Ishikawa (cell line): ENCODE measurements around the gene C22orf23.

Source experiments
- CEBPB ChIP-seq: IDR thresholded peaks from 2 replicates; pipeline ENCODE4 v1.6.1; 2012
- CREB1 ChIP-seq: IDR thresholded peaks from 2 replicates; pipeline ENCODE4 v1.6.1; 2012; ENCODE audit warnings: low read depth
- EGR1 ChIP-seq: IDR thresholded peaks from 2 replicates; pipeline ENCODE4 v1.6.1; 2012
- EP300 ChIP-seq: IDR thresholded peaks from 2 replicates; pipeline ENCODE4 v1.6.1; 2012; ENCODE audit warnings: borderline replicate concordance
- FOXM1 ChIP-seq: IDR thresholded peaks from 2 replicates; pipeline ENCODE4 v1.6.1; 2012; ENCODE audit warnings: low read depth, borderline replicate concordance
- MAX ChIP-seq: IDR thresholded peaks from 2 replicates; pipeline ENCODE4 v1.6.1; 2012
- NFIC ChIP-seq: IDR thresholded peaks from 2 replicates; pipeline ENCODE4 v1.6.1; 2012
- RAD21 ChIP-seq: IDR thresholded peaks from 2 replicates; pipeline ENCODE4 v1.6.1; 2012; ENCODE audit warnings: low read depth
- REST ChIP-seq: IDR thresholded peaks from 2 replicates; pipeline ENCODE4 v1.6.1; 2012; ENCODE audit warnings: low read depth, mild to moderate bottlenecking
- TAF1 ChIP-seq: IDR thresholded peaks from 2 replicates; pipeline ENCODE4 v1.6.1; 2012; ENCODE audit warnings: low read depth, mild to moderate bottlenecking
- TCF12 ChIP-seq: IDR thresholded peaks from 2 replicates; pipeline ENCODE4 v1.6.1; 2012; ENCODE audit warnings: low read depth
- TEAD4 ChIP-seq: IDR thresholded peaks from 2 replicates; pipeline ENCODE4 v1.6.1; 2012
- USF1 ChIP-seq: IDR thresholded peaks from 2 replicates; pipeline ENCODE4 v1.6.1; 2012
- YY1 ChIP-seq: IDR thresholded peaks from 2 replicates; pipeline ENCODE4 v1.6.1; 2012; ENCODE audit warnings: low read depth
- ZBTB7A ChIP-seq: IDR thresholded peaks from 2 replicates; pipeline ENCODE4 v1.6.1; 2012; ENCODE audit warnings: low read depth

C22orf23 gene

GRCh38 chr22:37953437-37954179 is at the start of gene C22orf23, which contains the start of gene POLR2F:
Gene C22orf23 (minus strand): TSS chr22:37953601. CDS start chr22:37953149, 452 bp downstream.
Gene POLR2F (plus strand): TSS chr22:37953699. CDS start chr22:37953788, 89 bp downstream.
- TF ChIP-seq EP300 (no peak), ZBTB7A (peak; percentile 15; the same call in 1 of the 2 replicates), MAX (peak; percentile 36; the same call in 1 of the 2 replicates), NFIC (no peak), TAF1 (peak; percentile 93), EGR1 (no peak), RAD21 (no peak), USF1 (0 out of 2 replicates have a peak, but pooled peaks have one; percentile 8), CREB1 (0 out of 2 replicates have a peak, but pooled peaks have one; percentile 39)

GRCh38 chr22:37999640-38000272 is 46.4 kb upstream of the C22orf23 start:
- no peak for TF ChIP-seq EP300
- TF ChIP-seq USF1, result 0 out of 2 replicates have a peak, but pooled peaks have one; percentile 40
- peak; percentile 62 for TF ChIP-seq MAX
- TF ChIP-seq NFIC, result peak; percentile 3; the same call in 1 of the 2 replicates

- TF ChIP-seq NFIC (peak; percentile 4; the same call in 1 of the 2 replicates), TEAD4 (no peak), REST (no peak), ZBTB7A (0 out of 2 replicates have a peak, but pooled peaks have one; percentile 21), MAX (no peak), EP300 (no peak)
These were observed 45.8 kb upstream of the C22orf23 start for GRCh38 chr22:37999236-37999635.

- no peak for TF ChIP-seq EGR1
These were observed 45.1 kb upstream of the C22orf23 start for GRCh38 chr22:37998543-37998942.

GRCh38 chr22:37996515-37997246 is 43.3 kb upstream of the C22orf23 start:
- TF ChIP-seq FOXM1 (no peak), REST (no peak), USF1 (no peak), NFIC (no peak), YY1 (no peak), EGR1 (no peak), RAD21 (no peak), EP300 (no peak), CREB1 (no peak), TCF12 (no peak), ZBTB7A (no peak), MAX (no peak), CEBPB (no peak), TEAD4 (no peak), TAF1 (no peak)
